K562 (cell line): Measurements from ENCODE around the gene RIOK3. TPM values are rescaled to one million over a fixed set of nuclear protein-coding genes. Genes with fewer than 3 reads are reported as not detected.

ENCODE experiments used
- ATF2 ChIP-seq: sonication (generic); formaldehyde crosslinking; IDR thresholded peaks from 2 replicates; pipeline ENCODE4 v1.8.1; 2022; ENCODE audit warnings: missing genetic modification reagents
- ATF7 ChIP-seq: fragments of 450-650 bp; IDR thresholded peaks from 2 replicates; pipeline ENCODE4 v1.7.1; 2014; ENCODE audit warnings: mild to moderate bottlenecking, moderate library complexity
- CCNT2 ChIP-seq: IDR thresholded peaks from 2 replicates; pipeline ENCODE4 v1.6.1; 2011; ENCODE audit warnings: borderline replicate concordance, low read depth, mild to moderate bottlenecking, moderate library complexity, mixed read lengths, low read length; ENCODE audit not compliant: insufficient read length; ENCODE audit errors: extremely low read depth
- ELF4 ChIP-seq: fragments of 450-650 bp; formaldehyde crosslinking; IDR thresholded peaks from 2 replicates; pipeline ENCODE4 v1.4.0; 2022; ENCODE audit warnings: missing genetic modification characterization
- ETS2 ChIP-seq: IDR thresholded peaks from 2 replicates; pipeline ENCODE4 v1.6.1; 2016; ENCODE audit warnings: borderline replicate concordance, missing genetic modification characterization, mild to moderate bottlenecking, moderate library complexity, missing compliant biosample characterization; ENCODE audit not compliant: poor library complexity, severe bottlenecking
- FUS ChIP-seq: fragments of 200-400 bp; formaldehyde crosslinking; optimal IDR thresholded peaks from 2 replicates; pipeline ENCODE3; 2017; ENCODE audit warnings: low read depth, low read length
- KLF10 ChIP-seq: fragments of 250-450 bp; sonication (Bioruptor Pico); IDR thresholded peaks from 2 replicates; pipeline ENCODE4 v1.6.1; 2021; ENCODE audit warnings: matching md5 sums
- MED1 ChIP-seq: sonication (generic); formaldehyde crosslinking; IDR thresholded peaks from 2 replicates; pipeline ENCODE4 v1.8.1; 2023; ENCODE audit warnings: missing genetic modification reagents, borderline replicate concordance
- MLX ChIP-seq, 2 experiments: fragments of 450-650 bp in 1 of 2; sonication (generic) in 1 of 2; formaldehyde crosslinking; conservative IDR thresholded peaks; 2 replicates each; pipeline versions ENCODE4 v1.4.0 to v1.8.1; 2020 to 2022; ENCODE audit warnings: mild to moderate bottlenecking in 1 of 2, missing genetic modification reagents in 1 of 2
- NCOR1 ChIP-seq: fragments of 450-650 bp; IDR thresholded peaks from 2 replicates; pipeline ENCODE4 v1.6.1; 2016; ENCODE audit warnings: mild to moderate bottlenecking, moderate library complexity
- PTBP1 ChIP-seq: fragments of 200-400 bp; formaldehyde crosslinking; IDR thresholded peaks from 2 replicates; pipeline ENCODE4 v1.6.1; 2017; ENCODE audit warnings: low read depth, low read length
- SMAD4 ChIP-seq: fragments of 250-450 bp; sonication (Bioruptor Pico); conservative IDR thresholded peaks from 2 replicates; pipeline ENCODE4 v1.8.0; 2021; ENCODE audit warnings: inconsistent platforms, mild to moderate bottlenecking, moderate library complexity
- SNIP1 ChIP-seq: fragments of 450-650 bp; IDR thresholded peaks from 2 replicates; pipeline ENCODE4 v1.7.1; 2017; ENCODE audit warnings: low read depth, mild to moderate bottlenecking
- SREBF2 ChIP-seq: sonication (generic); formaldehyde crosslinking; IDR thresholded peaks from 2 replicates; pipeline ENCODE4 v1.4.0; 2020; ENCODE audit warnings: mild to moderate bottlenecking, missing genetic modification reagents
- THAP7 ChIP-seq: fragments of 250-450 bp; sonication (Bioruptor Pico); IDR thresholded peaks from 2 replicates; pipeline ENCODE4 v1.5.0; 2021
- TSHZ1 ChIP-seq: fragments of 250-450 bp; sonication (Bioruptor Pico); IDR thresholded peaks from 2 replicates; pipeline ENCODE4 v1.4.0; 2020; ENCODE audit warnings: mild to moderate bottlenecking, moderate library complexity
- UBTF ChIP-seq, 2 experiments: IDR thresholded peaks; 2 replicates each; pipeline ENCODE4 v1.6.1; 2012; ENCODE audit warnings: improper control_type of control experiment in 2 of 2, low read depth in 2 of 2, low read length in 2 of 2, borderline replicate concordance in 1 of 2
- ZNF408 ChIP-seq: fragments of 250-450 bp; sonication (Bioruptor Pico); IDR thresholded peaks from 2 replicates; pipeline ENCODE4 v1.4.0; 2020; ENCODE audit warnings: low read depth, mild to moderate bottlenecking, moderate library complexity
- polyA plus RNA-seq, 8 experiments: library from polyadenylated mRNA; depleted of rRNA in 4 of 8; stranded (reverse) in 5 of 8; unstranded in 3 of 8; fragments of >200 nt; fragmentation: Nextera tagmentation in 2 of 8; fragmentation: Illumina TruSeq in 1 of 8; extraction: Ambion mirVana in 2 of 8; extraction: Trizol in 1 of 8; gene quantifications; 2 replicates each; pipeline versions ENCODE4 v1.2.1 to v1.2.3, GENCODE V29; 2011 to 2014; ENCODE audit warnings: inconsistent platforms in 1 of 8, missing spikeins in 1 of 8
- total RNA-seq, 7 experiments: library from RNA; depleted of rRNA in 6 of 7; stranded (reverse); fragments of >200 nt in 6 of 7; fragmentation: Illumina TruSeq in 2 of 7; extraction: Trizol in 2 of 7; gene quantifications; 2 replicates each; pipeline versions ENCODE4 v1.2.1 to v1.2.3, GENCODE V29; 2011 to 2021; ENCODE audit warnings: low replicate concordance in 1 of 7

The RIOK3 gene
- total and polyA plus RNA-seq, 9 of the 15 experiments (the other 6 are each of a cell fraction or from before 2014, with no cell fraction given), result 21.4 to 89.5 (median 62.9) TPM

- peak; percentile 46 for TF ChIP-seq CCNT2
- no peak for TF ChIP-seq MED1 (CRISPR knock-in tag)
- no peak for TF ChIP-seq THAP7 (CRISPR knock-in tag)
- no peak for TF ChIP-seq KLF10 (CRISPR knock-in tag)
- no peak for TF ChIP-seq ELF4 (CRISPR knock-in tag)
- TF ChIP-seq ATF2 (CRISPR knock-in tag), result no peak
- TF ChIP-seq ZNF408 (CRISPR knock-in tag), result no peak
- TF ChIP-seq TSHZ1 (CRISPR knock-in tag), result no peak
- TF ChIP-seq PTBP1, result no peak
- TF ChIP-seq ATF7, result peak; percentile 75
- TF ChIP-seq SMAD4 (CRISPR knock-in tag), result peak; percentile 48
- no peak for TF ChIP-seq ETS2 (tag)
- no peak for TF ChIP-seq SREBF2 (CRISPR knock-in tag)
- no peak for TF ChIP-seq FUS
- TF ChIP-seq SNIP1, result no peak
- no peak for TF ChIP-seq NCOR1
- 0 out of 4 replicates have a peak, but pooled peaks of 1 of the 2 experiments have one; percentile 18 for TF ChIP-seq UBTF (IDR thresholded peaks at IDR 0.05; ENCODE audit: borderline replicate concordance in 1 of 2, low read depth in 2 of 2, low read length in 2 of 2)
- TF ChIP-seq MLX (CRISPR knock-in tag; conservative IDR thresholded peaks at IDR 0.05), result no peak
Observed at GRCh38 chr18:23452728-23453679, at the start of gene RIOK3 (continued).
